ENCODE data around the gene FAM181A. TPM values are rescaled to one million over a fixed set of nuclear protein-coding genes. Genes with fewer than 3 reads are reported as not detected.

FAM181A gene
- total RNA-seq, 2 donors from 2014 or later = not detected

DNA sequence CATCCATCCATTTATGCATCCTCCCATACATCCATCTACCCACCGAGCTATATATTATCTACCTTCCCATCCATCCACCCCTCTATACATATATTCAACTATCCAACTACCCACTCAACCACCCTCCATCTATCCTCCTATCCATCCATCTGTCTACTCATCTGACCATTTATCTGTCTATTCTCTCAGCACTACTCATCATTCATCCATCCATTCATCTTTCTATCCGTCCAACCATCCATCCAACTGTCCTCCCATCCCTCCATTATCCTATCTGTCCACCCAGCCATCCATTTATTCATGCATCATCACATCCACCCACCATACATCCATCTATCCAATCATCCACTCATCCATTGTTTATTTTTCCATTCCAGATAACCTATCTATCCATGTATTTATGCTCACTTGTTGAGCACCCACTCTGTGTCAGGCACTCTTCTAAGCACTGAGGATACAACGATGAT, 37.7 kb downstream of the FAM181A start:
- no peak overlapping the region for H3K27ac ChIP-seq
- H3K4me1 ChIP-seq = no peaks in the 10 kb centered on the region
- no peak for DNase-seq
- H3K27me3 ChIP-seq = no peaks in the 10 kb centered on the region
- H3K36me3 ChIP-seq (replicated peaks in 1 of 2; ENCODE audit: insufficient read depth in 1 of 2, low read depth in 2 of 2) = no peaks in the 10 kb centered on the region
- H3K4me3 ChIP-seq = no peak overlapping the region
- TF ChIP-seq CTCF (IDR thresholded peaks at IDR 0.05) (no peak), POLR2A (IDR thresholded peaks at IDR 0.05) (no peak)
- H3K9me3 ChIP-seq = no peaks in the 10 kb centered on the region
- 90 to 92% methylated on average over 3 of the region's 3 CpGs for WGBS, 2 donors
- no peak for ATAC-seq
- intact Hi-C loops (cut with DNase I) = no loop called here

DNA sequence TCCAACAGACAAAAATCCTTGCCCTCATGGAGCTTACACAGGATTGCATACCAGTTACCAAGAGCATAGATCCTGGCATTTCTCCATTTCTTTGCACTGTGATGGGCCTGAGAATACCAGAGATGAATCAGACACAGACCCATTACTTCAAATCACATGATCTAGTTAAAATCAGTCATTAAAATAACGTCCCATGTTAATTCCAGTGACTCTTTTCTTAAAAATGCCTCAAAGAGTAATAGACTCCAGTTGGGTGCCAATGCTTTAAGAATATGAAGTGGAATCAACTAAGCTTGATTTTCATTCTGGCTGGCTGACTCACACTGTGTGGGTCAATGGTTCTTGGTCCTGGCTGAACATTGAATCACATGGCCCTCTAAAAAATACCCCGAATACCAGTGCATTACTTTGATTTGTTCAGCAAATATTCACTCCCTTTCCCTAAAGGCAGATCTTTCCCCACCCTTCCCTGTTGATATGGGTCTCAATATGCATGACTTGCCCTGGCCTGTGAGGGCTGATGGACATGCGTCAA, 38.2 kb downstream of the FAM181A start:
- TF ChIP-seq POLR2A (IDR thresholded peaks at IDR 0.05) = no peak
- TF ChIP-seq CTCF (IDR thresholded peaks at IDR 0.05) = no peak
- Histone ChIP-seq H3K4me3 (no peak overlapping the region), H3K27ac (no peak overlapping the region), H3K36me3 (replicated peaks in 1 of 2; ENCODE audit: insufficient read depth in 1 of 2, low read depth in 2 of 2) (no peaks in the 10 kb centered on the region), H3K4me1 (no peaks in the 10 kb centered on the region), H3K9me3 (no peaks in the 10 kb centered on the region), H3K27me3 (no peaks in the 10 kb centered on the region)
- intact Hi-C loops (cut with DNase I) = no loop called here
- no peak for DNase-seq
- ATAC-seq = no peak
- 82% methylated on average over 3 of the region's 3 CpGs for WGBS, 2 donors

- Histone ChIP-seq H3K36me3 (replicated peaks in 1 of 2; ENCODE audit: insufficient read depth in 1 of 2, low read depth in 2 of 2) (no peaks in the 10 kb centered on the region), H3K27me3 (no peaks in the 10 kb centered on the region), H3K4me1 (no peaks in the 10 kb centered on the region), H3K9me3 (no peaks in the 10 kb centered on the region), H3K4me3 (no peak overlapping the region), H3K27ac (no peak overlapping the region)
- DNase-seq = no peak
- no peak for TF ChIP-seq CTCF (IDR thresholded peaks at IDR 0.05)
- TF ChIP-seq POLR2A (IDR thresholded peaks at IDR 0.05) = no peak
- ATAC-seq = no peak
- intact Hi-C loops (cut with DNase I) = no loop called here
- WGBS, 2 donors = 87 to 100% methylated on average over 3 of the region's 3 CpGs
These were observed 38.9 kb downstream of the FAM181A start for GRCh38 chr14:93965946-93966474.

GRCh38 chr14:93967637-93968250, 40.6 kb downstream of the FAM181A start:
- no peak for TF ChIP-seq POLR2A (IDR thresholded peaks at IDR 0.05)
- TF ChIP-seq CTCF (IDR thresholded peaks at IDR 0.05) = no peak
- WGBS, 2 donors = 63 to 67% methylated on average over 9 to 10 of the region's 10 CpGs
- no peaks in the 10 kb centered on the region for H3K4me1 ChIP-seq
- H3K9me3 ChIP-seq = no peaks in the 10 kb centered on the region
- DNase-seq = peak in 1 of 4 donors; percentile 23
- no peak for ATAC-seq
- no peak overlapping the region for H3K27ac ChIP-seq
- H3K36me3 ChIP-seq (replicated peaks in 1 of 2; ENCODE audit: insufficient read depth in 1 of 2, low read depth in 2 of 2) = no peaks in the 10 kb centered on the region
- intact Hi-C loops (cut with DNase I) = no loop called here
- no peak overlapping the region for H3K4me3 ChIP-seq
- no peaks in the 10 kb centered on the region for H3K27me3 ChIP-seq

All from body of pancreas (tissue), 4 donors.